Thyroid gland (tissue), 4 donors: ENCODE results near the gene REV3L. TPM values are rescaled to one million over a fixed set of nuclear protein-coding genes. Genes with fewer than 3 reads are reported as not detected.

Experiments used
- DNase-seq, 2 donors: peaks; one replicate each; pipeline ENCODE4 v3.0.0-alpha.2; 2019
- H3K27ac ChIP-seq, 3 donors: fragments of 200-600 bp; sonication (generic); 1 replicate in 2 of 3; 2 replicates in 1 of 3; pipeline ENCODE4 v1.5.1; 2016 to 2019; ENCODE audit warnings: mild to moderate bottlenecking in 1 of 3, moderate library complexity in 1 of 3
- H3K27me3 ChIP-seq: fragments of 200-600 bp; sonication (generic); one replicate; pipeline ENCODE4 v1.5.1; 2019
- H3K36me3 ChIP-seq, 2 donors: fragments of 200-600 bp; sonication (generic); one replicate each; pipeline ENCODE4 v1.5.1; 2016 to 2019
- H3K4me1 ChIP-seq, 2 donors: fragments of 200-600 bp; sonication (generic); one replicate each; pipeline ENCODE4 v1.5.1; 2017 to 2019
- H3K4me3 ChIP-seq, 3 donors: fragments of 200-600 bp; sonication (generic); replicated peaks in 1 of 3; 1 replicate in 2 of 3; 2 replicates in 1 of 3; pipeline ENCODE4 v1.5.1; 2016; ENCODE audit warnings: mild to moderate bottlenecking in 1 of 3
- H3K9me3 ChIP-seq: fragments of 200-600 bp; sonication (generic); one replicate; pipeline ENCODE4 v1.5.1; 2017
- POLR2A ChIP-seq, 2 donors: fragments of 450-650 bp; IDR thresholded peaks; one replicate each; pipeline ENCODE4 v1.6.1; 2017; ENCODE audit warnings: antibody characterized with exemption in 2 of 2, mild to moderate bottlenecking in 2 of 2, moderate library complexity in 1 of 2
- WGBS, 2 donors: methylation state at CpG; one replicate each; pipeline ENCODE4 v1.1.5; 2017; 5-methylcytosine and 5-hydroxymethylcytosine counted together
- intact Hi-C: fragments of 100-400 bp; cut with DNase I; formaldehyde crosslinking; loops from one replicate; pipeline ENCODE4 v1.15.1; 2023
- total RNA-seq, 4 donors: library from RNA; depleted of rRNA; stranded (reverse); fragments of >200 nt; gene quantifications; one replicate each; pipeline ENCODE4 v1.2.3, GENCODE V29; 2016
- TF ChIP-seq, protein P1 (sequence below), 6 experiments: fragments of 200-600 bp in 3 of 6; fragments of 450-650 bp in 3 of 6; sonication (generic) in 3 of 6; IDR thresholded peaks; one replicate each; pipeline ENCODE4 v1.5.1; 2016 to 2019; ENCODE audit warnings: antibody characterized with exemption in 6 of 6, mild to moderate bottlenecking in 2 of 6, inconsistent platforms in 1 of 6, moderate library complexity in 1 of 6

REV3L gene
- total RNA-seq, 4 donors from 2014 or later: 38.2 to 73.5 (median 60.0) TPM

DNA sequence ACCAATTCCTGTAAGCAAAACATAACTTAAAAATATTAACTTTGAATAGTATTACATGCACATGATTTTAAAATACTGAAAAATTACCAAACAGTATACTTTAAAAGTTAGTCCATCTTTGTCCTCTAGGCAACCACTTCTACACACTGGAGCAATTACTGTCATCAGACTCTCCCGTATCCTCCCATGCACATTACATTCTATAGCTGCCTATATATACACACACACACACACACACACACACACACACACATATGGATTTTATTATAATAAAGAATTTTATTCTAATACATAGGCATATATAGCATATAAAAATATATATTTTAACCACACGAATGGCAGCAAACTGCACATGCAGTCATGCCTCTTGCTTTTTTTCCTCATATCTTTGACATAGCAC, 8.2 kb downstream of the REV3L start:
- H3K27me3 ChIP-seq: no peaks in the 10 kb centered on the region
- TF ChIP-seq, protein P1, sequence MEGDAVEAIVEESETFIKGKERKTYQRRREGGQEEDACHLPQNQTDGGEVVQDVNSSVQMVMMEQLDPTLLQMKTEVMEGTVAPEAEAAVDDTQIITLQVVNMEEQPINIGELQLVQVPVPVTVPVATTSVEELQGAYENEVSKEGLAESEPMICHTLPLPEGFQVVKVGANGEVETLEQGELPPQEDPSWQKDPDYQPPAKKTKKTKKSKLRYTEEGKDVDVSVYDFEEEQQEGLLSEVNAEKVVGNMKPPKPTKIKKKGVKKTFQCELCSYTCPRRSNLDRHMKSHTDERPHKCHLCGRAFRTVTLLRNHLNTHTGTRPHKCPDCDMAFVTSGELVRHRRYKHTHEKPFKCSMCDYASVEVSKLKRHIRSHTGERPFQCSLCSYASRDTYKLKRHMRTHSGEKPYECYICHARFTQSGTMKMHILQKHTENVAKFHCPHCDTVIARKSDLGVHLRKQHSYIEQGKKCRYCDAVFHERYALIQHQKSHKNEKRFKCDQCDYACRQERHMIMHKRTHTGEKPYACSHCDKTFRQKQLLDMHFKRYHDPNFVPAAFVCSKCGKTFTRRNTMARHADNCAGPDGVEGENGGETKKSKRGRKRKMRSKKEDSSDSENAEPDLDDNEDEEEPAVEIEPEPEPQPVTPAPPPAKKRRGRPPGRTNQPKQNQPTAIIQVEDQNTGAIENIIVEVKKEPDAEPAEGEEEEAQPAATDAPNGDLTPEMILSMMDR (IDR thresholded peaks at IDR 0.05): no peak
- no peak for TF ChIP-seq POLR2A (IDR thresholded peaks at IDR 0.05)
- H3K27ac ChIP-seq: no peak overlapping the region
- no peaks in the 10 kb centered on the region for H3K36me3 ChIP-seq
- no peak for DNase-seq
- H3K9me3 ChIP-seq: no peaks in the 10 kb centered on the region
- 91 to 95% methylated on average over 2 of the region's 2 CpGs for WGBS, 2 donors
- H3K4me1 ChIP-seq: peaks cover 18 to 22% of the 10 kb centered on the region in 2 donors
- intact Hi-C loops: no loop called here
- no peak overlapping the region for H3K4me3 ChIP-seq

DNA sequence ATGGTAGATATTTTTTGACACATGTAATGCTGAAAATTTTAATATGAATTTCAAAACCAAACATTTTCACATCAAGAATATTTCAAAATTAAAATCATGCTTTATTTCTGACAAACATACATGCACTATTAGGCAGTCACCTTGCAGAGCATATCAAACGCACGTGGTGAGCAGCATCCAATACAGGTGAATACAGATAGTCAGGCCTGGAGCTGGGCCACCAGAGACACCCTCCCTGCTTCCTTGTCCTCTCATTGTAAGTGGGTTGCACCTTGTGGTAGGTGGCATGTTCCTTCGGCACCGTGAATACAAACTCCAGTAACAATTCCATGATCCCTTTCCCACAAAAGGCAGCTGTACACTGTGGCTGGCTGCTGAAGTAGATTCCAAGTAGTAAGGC, 8.9 kb downstream of the REV3L start:
- TF ChIP-seq, protein P1 (IDR thresholded peaks at IDR 0.05): no peak
- peaks cover 16 to 22% of the 10 kb centered on the region in 2 donors for H3K4me1 ChIP-seq
- WGBS, 2 donors: 77 to 86% methylated on average over 4 of the region's 4 CpGs
- no peak overlapping the region for H3K27ac ChIP-seq
- no peaks in the 10 kb centered on the region for H3K9me3 ChIP-seq
- H3K4me3 ChIP-seq: no peak overlapping the region
- no peaks in the 10 kb centered on the region for H3K27me3 ChIP-seq
- H3K36me3 ChIP-seq: no peaks in the 10 kb centered on the region
- no peak for DNase-seq
- intact Hi-C loops: no loop called here

DNA sequence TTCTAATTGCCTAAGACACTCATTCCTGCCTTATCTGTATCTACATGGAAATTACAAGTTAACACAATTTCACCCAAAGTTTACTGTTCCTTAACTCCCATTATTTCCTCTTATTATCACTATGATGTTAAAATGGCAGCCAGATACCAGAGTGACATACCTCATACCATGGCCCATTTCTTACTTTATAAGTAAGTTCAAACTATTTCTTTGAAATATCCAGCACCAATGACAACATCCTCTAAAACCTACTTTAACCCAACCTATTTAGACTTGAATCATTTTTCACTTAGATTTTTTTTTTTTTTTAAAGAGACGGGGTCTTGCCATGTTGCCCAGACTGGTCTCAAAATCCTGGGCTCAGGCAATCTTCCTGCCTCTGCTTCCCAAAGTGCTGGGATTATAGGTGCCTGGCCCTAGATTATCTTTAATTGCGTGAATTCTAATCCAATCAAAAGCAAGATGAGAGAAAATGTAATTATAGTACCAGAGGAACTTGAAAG, 10.0 kb downstream of the REV3L start:
- Histone ChIP-seq H3K4me3 (no peak overlapping the region), H3K36me3 (no peaks in the 10 kb centered on the region), H3K4me1 (peaks cover 18 to 20% of the 10 kb centered on the region in 2 donors), H3K9me3 (no peaks in the 10 kb centered on the region), H3K27me3 (no peaks in the 10 kb centered on the region), H3K27ac (no peak overlapping the region)
- intact Hi-C loops: no loop called here
- DNase-seq: no peak
- WGBS, 2 donors: 97 to 98% methylated on average over 2 of the region's 2 CpGs
- TF ChIP-seq POLR2A (IDR thresholded peaks at IDR 0.05): no peak
- TF ChIP-seq, protein P1 (IDR thresholded peaks at IDR 0.05): no peak

DNA sequence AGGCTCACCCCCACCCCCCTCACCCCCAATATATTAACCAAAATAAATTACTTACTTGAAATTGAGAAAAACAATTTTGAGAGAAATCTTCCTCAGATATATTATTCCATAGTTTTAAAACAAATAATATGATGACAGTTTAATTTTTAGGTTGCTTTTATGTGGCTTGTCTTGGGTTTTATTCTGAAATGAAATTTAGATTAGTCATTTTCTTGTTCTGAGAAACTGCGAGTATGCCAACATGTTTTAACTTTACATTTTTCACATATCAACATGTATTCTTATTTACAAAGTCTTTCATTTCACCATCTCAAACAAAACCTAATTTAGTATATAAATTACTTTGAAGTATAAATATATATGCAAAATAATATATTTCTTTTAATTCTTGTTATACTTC, 11.1 kb downstream of the REV3L start:
- intact Hi-C loops: no loop called here

DNA sequence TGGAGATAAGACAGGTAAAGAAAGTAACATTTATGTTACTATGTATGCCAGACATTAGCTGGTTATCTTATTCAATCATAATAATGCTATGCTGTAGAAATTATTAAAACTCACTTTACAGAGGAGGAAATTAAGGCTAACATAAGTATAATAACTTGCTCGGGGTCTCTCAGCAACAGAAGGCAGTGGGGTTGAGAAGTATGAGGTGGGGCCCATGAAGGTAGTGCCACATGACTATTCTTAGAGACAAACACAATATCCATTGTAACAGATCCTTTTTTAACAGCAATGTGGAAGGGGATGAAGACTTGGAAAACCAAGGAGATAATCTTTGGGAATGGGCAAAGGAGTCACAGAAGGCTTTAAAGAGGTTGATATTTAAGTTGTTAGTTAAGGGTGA, 11.5 kb downstream of the REV3L start:
- 0 to 38% methylated on average over 1 of the region's 1 CpG for WGBS, 2 donors
- intact Hi-C loops: no loop called here

More for the DNA sequence above, 11.1 kb downstream of the REV3L start:
- Histone ChIP-seq H3K9me3 (no peaks in the 10 kb centered on the region), H3K27ac (no peak overlapping the region), H3K36me3 (no peaks in the 10 kb centered on the region), H3K4me3 (no peak overlapping the region), H3K4me1 (peaks cover 12 to 18% of the 10 kb centered on the region in 2 donors), H3K27me3 (no peaks in the 10 kb centered on the region)
- no peak for TF ChIP-seq POLR2A (IDR thresholded peaks at IDR 0.05)
- TF ChIP-seq, protein P1 (IDR thresholded peaks at IDR 0.05): no peak
- no peak for DNase-seq
- WGBS, 2 donors: 92 to 95% methylated on average over 1 of the region's 1 CpG

More for the DNA sequence above, 11.5 kb downstream of the REV3L start:
- no peaks in the 10 kb centered on the region for H3K36me3 ChIP-seq
- no peaks in the 10 kb centered on the region for H3K27me3 ChIP-seq
- TF ChIP-seq, protein P1 (IDR thresholded peaks at IDR 0.05): no peak
- TF ChIP-seq POLR2A (IDR thresholded peaks at IDR 0.05): no peak
- H3K27ac ChIP-seq: no peak overlapping the region
- H3K4me3 ChIP-seq: no peak overlapping the region
- no peak for DNase-seq
- H3K4me1 ChIP-seq: peaks cover 12 to 18% of the 10 kb centered on the region in 2 donors
- no peaks in the 10 kb centered on the region for H3K9me3 ChIP-seq
